ENCODE measurements around the gene NUAK2. TPM values are rescaled to one million over a fixed set of nuclear protein-coding genes. Genes with fewer than 3 reads are reported as not detected.

The NUAK2 gene
- total RNA-seq, 3 donors from 2014 or later (not counting 1 experiment from before 2014, with no cell fraction given): 17.3 to 21.7 (median 21.5) TPM

GRCh38 chr1:205294175-205294917 is 27.2 kb downstream of the NUAK2 start:
- no peak overlapping the region for H3K4me3 Mint-ChIP-seq
- H3K4me1 Mint-ChIP-seq: peaks cover 34 to 54% of the 10 kb centered on the region in 2 donors
- no peaks in the 10 kb centered on the region for H3K9me3 Mint-ChIP-seq
- Histone ChIP-seq H3K9me3 (ENCODE audit: control insufficient read depth, insufficient read depth, low read length) (no peaks in the 10 kb centered on the region), H3K27ac (ENCODE audit: low read length) (no peak overlapping the region), H3K4me3 (ENCODE audit: low read length) (no peak overlapping the region), H3K27me3 (ENCODE audit: control insufficient read depth, insufficient read depth, low read length) (no peaks in the 10 kb centered on the region), H3K36me3 (ENCODE audit: control insufficient read depth, insufficient read depth, low read length) (no peaks in the 10 kb centered on the region), H3K4me1 (ENCODE audit: control insufficient read depth, insufficient read depth, low read length) (peaks cover 62% of the 10 kb centered on the region)
- H3K27me3 Mint-ChIP-seq (ENCODE audit: low read depth in 2 of 2): no peaks in the 10 kb centered on the region
- no peak for DNase-seq
- ATAC-seq: no peak
- intact Hi-C loops (cut with micrococcal nuclease): no loop called here
- no peak for TF ChIP-seq CTCF (IDR thresholded peaks at IDR 0.05)
- 90% methylated on average over 6 of the region's 6 CpGs for WGBS (ENCODE audit: insufficient coverage)
- H3K36me3 Mint-ChIP-seq: no peaks in the 10 kb centered on the region
- peak overlapping the region in 1 of 2 donors; percentile 35 for H3K27ac Mint-ChIP-seq

GRCh38 chr1:205293350-205294074 is 28.0 kb downstream of the NUAK2 start:
- no peaks in the 10 kb centered on the region for H3K36me3 Mint-ChIP-seq
- 93% methylated on average over 10 of the region's 10 CpGs for WGBS (ENCODE audit: insufficient coverage)
- H3K4me1 Mint-ChIP-seq: peaks cover 41 to 62% of the 10 kb centered on the region in 2 donors
- intact Hi-C loops (cut with micrococcal nuclease): no loop called here
- ATAC-seq: no peak
- no peaks in the 10 kb centered on the region for H3K27me3 Mint-ChIP-seq (ENCODE audit: low read depth in 2 of 2)
- TF ChIP-seq CTCF (IDR thresholded peaks at IDR 0.05): no peak
- H3K27ac Mint-ChIP-seq: peak overlapping the region in 1 of 2 donors; percentile 35
- H3K27ac ChIP-seq (ENCODE audit: low read length): no peak overlapping the region
- H3K9me3 Mint-ChIP-seq: no peaks in the 10 kb centered on the region
- no peaks in the 10 kb centered on the region for H3K27me3 ChIP-seq (ENCODE audit: control insufficient read depth, insufficient read depth, low read length)
- H3K36me3 ChIP-seq (ENCODE audit: control insufficient read depth, insufficient read depth, low read length): no peaks in the 10 kb centered on the region
- H3K4me3 ChIP-seq (ENCODE audit: low read length): no peak overlapping the region
- no peak overlapping the region for H3K4me3 Mint-ChIP-seq
- H3K4me1 ChIP-seq (ENCODE audit: control insufficient read depth, insufficient read depth, low read length): peaks cover 70% of the 10 kb centered on the region
- DNase-seq: no peak
- H3K9me3 ChIP-seq (ENCODE audit: control insufficient read depth, insufficient read depth, low read length): no peaks in the 10 kb centered on the region

GRCh38 chr1:205291596-205291995 is 29.9 kb downstream of the NUAK2 start:
- Mint-ChIP-seq H3K36me3 (no peaks in the 10 kb centered on the region), H3K27me3 (ENCODE audit: low read depth in 2 of 2) (no peaks in the 10 kb centered on the region), H3K9me3 (no peaks in the 10 kb centered on the region), H3K4me3 (no peak overlapping the region), H3K4me1 (peaks cover 57 to 73% of the 10 kb centered on the region in 2 donors), H3K27ac (no peak overlapping the region)
- Histone ChIP-seq H3K4me1 (ENCODE audit: control insufficient read depth, insufficient read depth, low read length) (peaks cover 76% of the 10 kb centered on the region), H3K27ac (ENCODE audit: low read length) (peak overlapping the region; percentile 41), H3K9me3 (ENCODE audit: control insufficient read depth, insufficient read depth, low read length) (no peaks in the 10 kb centered on the region), H3K36me3 (ENCODE audit: control insufficient read depth, insufficient read depth, low read length) (no peaks in the 10 kb centered on the region), H3K4me3 (ENCODE audit: low read length) (no peak overlapping the region), H3K27me3 (ENCODE audit: control insufficient read depth, insufficient read depth, low read length) (no peaks in the 10 kb centered on the region)
- no peak for ATAC-seq
- intact Hi-C loops (cut with micrococcal nuclease): no loop called here
- DNase-seq: no peak
- WGBS (ENCODE audit: insufficient coverage): 35% methylated on average over 5 of the region's 6 CpGs
- TF ChIP-seq CTCF (IDR thresholded peaks at IDR 0.05): no peak

Data from natural killer cell (primary cell).